H1 (cell line): ENCODE results near the gene DLK1. TPM values are rescaled to one million over a fixed set of nuclear protein-coding genes. Genes with fewer than 3 reads are reported as not detected.

Experiments
- CTCF ChIA-PET: fragments of 300-600 bp; sonication (Branson Sonifier 250); formaldehyde crosslinking; loops from one replicate; lab custom pipeline; 2021; ENCODE audit not compliant: partially characterized antibody; lab: Charles Lee
- POLR2A ChIA-PET: fragments of 300-600 bp; sonication (Branson Sonifier 250); formaldehyde crosslinking; loops from one replicate; lab custom pipeline; 2021; ENCODE audit warnings: inconsistent platforms; ENCODE audit not compliant: partially characterized antibody; lab: Charles Lee
- DNase-seq, 2 experiments: peaks; one replicate each; pipeline versions ENCODE4 v3.0.0 to v3.0.0-alpha.2; 2010 to 2022; ENCODE audit warnings: low spot score in 2 of 2, low read depth in 1 of 2, mixed read lengths in 1 of 2
- FAIRE-seq: peaks from 2 replicates; lab custom pipeline; 2011; peaks lifted over from hg19 to GRCh38; lab: Jason Lieb, UNC
- H2AFZ ChIP-seq: 2 replicates; pipeline ENCODE4 v1.8.1; 2012; ENCODE audit warnings: low read length, inconsistent platforms
- H2AK5ac ChIP-seq: 2 replicates; pipeline ENCODE4 v1.6.1; 2013; ENCODE audit warnings: low read depth, low read length
- H2BK120ac ChIP-seq: replicated peaks from 2 replicates; pipeline ENCODE3; 2013; ENCODE audit warnings: low read depth, low read length, inconsistent platforms
- H2BK12ac ChIP-seq: 2 replicates; pipeline ENCODE4 v1.6.1; 2013; ENCODE audit warnings: low read depth, low read length
- H2BK15ac ChIP-seq: 2 replicates; pipeline ENCODE4 v1.6.1; 2013; ENCODE audit warnings: low read length
- H2BK20ac ChIP-seq: 2 replicates; pipeline ENCODE4 v1.6.1; 2013; ENCODE audit warnings: low read length
- H2BK5ac ChIP-seq: 2 replicates; pipeline ENCODE4 v1.6.1; 2013; ENCODE audit warnings: low read depth, low read length
- H3K14ac ChIP-seq: 2 replicates; pipeline ENCODE4 v1.6.1; 2013; ENCODE audit warnings: inconsistent platforms; ENCODE audit not compliant: insufficient read length
- H3K18ac ChIP-seq: 2 replicates; pipeline ENCODE4 v1.6.1; 2013; ENCODE audit warnings: low read length; ENCODE audit errors: extremely low read depth
- H3K23ac ChIP-seq: 2 replicates; pipeline ENCODE4 v1.6.1; 2013; ENCODE audit warnings: inconsistent platforms; ENCODE audit not compliant: insufficient read length
- H3K23me2 ChIP-seq: 2 replicates; pipeline ENCODE4 v1.6.1; 2013; ENCODE audit warnings: low read depth, low read length
- H3K27ac ChIP-seq: 2 replicates; pipeline ENCODE4 v1.6.1; 2011; ENCODE audit warnings: low read depth, low read length, inconsistent platforms
- H3K27me3 ChIP-seq, 4 experiments: replicated peaks in 1 of 4; 1 replicate in 1 of 4; 2 replicates in 3 of 4; pipeline versions ENCODE4 v1.6.1 to v1.8.1; 2011 to 2013; ENCODE audit warnings: low read length in 3 of 4, mild to moderate bottlenecking in 3 of 4, inconsistent platforms in 2 of 4, mixed read lengths in 2 of 4, moderate library complexity in 1 of 4; ENCODE audit not compliant: control insufficient read depth in 3 of 4, insufficient read depth in 3 of 4; ENCODE audit errors: extremely low read depth in 1 of 4
- H3K36me3 ChIP-seq, 4 experiments: 2 replicates each; pipeline versions ENCODE4 v1.6.1 to v1.8.1; 2011 to 2013; ENCODE audit warnings: mild to moderate bottlenecking in 4 of 4, low read length in 3 of 4, moderate library complexity in 2 of 4, control low read depth in 1 of 4, inconsistent platforms in 1 of 4; ENCODE audit not compliant: insufficient read depth in 4 of 4, control insufficient read depth in 2 of 4
- H3K4ac ChIP-seq: replicated peaks from 2 replicates; pipeline ENCODE3; 2013; ENCODE audit warnings: low read length, low read depth, mixed read lengths, inconsistent platforms; ENCODE audit not compliant: insufficient read length
- H3K4me1 ChIP-seq, 4 experiments: replicated peaks in 1 of 4; 1 replicate in 1 of 4; 2 replicates in 3 of 4; pipeline versions ENCODE4 v1.6.1 to v1.8.1; 2011 to 2013; ENCODE audit warnings: low read length in 3 of 4, inconsistent platforms in 2 of 4, mixed read lengths in 1 of 4; ENCODE audit not compliant: insufficient read depth in 4 of 4, control insufficient read depth in 3 of 4
- H3K4me2 ChIP-seq, 2 experiments: 2 replicates each; pipeline versions ENCODE4 v1.6.1 to v1.8.1; 2011 to 2013; ENCODE audit warnings: low read depth in 2 of 2, low read length in 2 of 2, control low read depth in 1 of 2, inconsistent platforms in 1 of 2, mild to moderate bottlenecking in 1 of 2; ENCODE audit not compliant: insufficient read depth in 1 of 2
- H3K4me3 ChIP-seq, 4 experiments: fragments of 200-600, 300-600 bp in 1 of 4; sonication (generic), shearing (Covaris generic), sonication (Bioruptor Twin) in 1 of 4; 2 replicates each; pipeline versions ENCODE4 v1.5.1 to v1.8.1; 2011 to 2016; ENCODE audit warnings: low read length in 4 of 4, low read depth in 3 of 4, control low read depth in 2 of 4, inconsistent platforms in 2 of 4, mild to moderate bottlenecking in 2 of 4, mixed read lengths in 1 of 4, moderate library complexity in 1 of 4; ENCODE audit not compliant: insufficient read depth in 2 of 4; ENCODE audit errors: extremely low read depth in 1 of 4
- H3K56ac ChIP-seq: replicated peaks from 2 replicates; pipeline ENCODE3; 2013; ENCODE audit warnings: low read depth, mild to moderate bottlenecking, mixed read lengths, low read length, inconsistent platforms; ENCODE audit not compliant: insufficient read length
- H3K79me1 ChIP-seq: 2 replicates; pipeline ENCODE4 v1.6.1; 2013; ENCODE audit warnings: low read depth, low read length, control low read depth
- H3K79me2 ChIP-seq, 2 experiments: 2 replicates each; pipeline versions ENCODE4 v1.6.1 to v1.8.1; 2012 to 2013; ENCODE audit warnings: low read length in 2 of 2, mild to moderate bottlenecking in 2 of 2, inconsistent platforms in 1 of 2; ENCODE audit not compliant: insufficient read depth in 2 of 2, control insufficient read depth in 1 of 2
- H3K9ac ChIP-seq, 4 experiments: replicated peaks in 1 of 4; 1 replicate in 1 of 4; 2 replicates in 3 of 4; pipeline versions ENCODE4 v1.6.1 to v1.8.1; 2011 to 2013; ENCODE audit warnings: low read depth in 3 of 4, low read length in 3 of 4, control low read depth in 2 of 4, mild to moderate bottlenecking in 2 of 4, moderate library complexity in 2 of 4, inconsistent platforms in 1 of 4; ENCODE audit errors: extremely low read depth in 1 of 4
- H3K9me3 ChIP-seq, 2 experiments: 2 replicates each; pipeline versions ENCODE4 v1.6.1 to v1.8.1; 2012 to 2013; ENCODE audit warnings: mild to moderate bottlenecking in 2 of 2, moderate library complexity in 2 of 2, control low read depth in 1 of 2, inconsistent platforms in 1 of 2, low read depth in 1 of 2, low read length in 1 of 2, mixed read lengths in 1 of 2; ENCODE audit not compliant: insufficient read depth in 2 of 2
- H4K20me1 ChIP-seq, 2 experiments: replicated peaks in 1 of 2; 2 replicates each; pipeline versions ENCODE3 to v1.8.1; 2011 to 2013; ENCODE audit warnings: inconsistent platforms in 2 of 2, low read length in 2 of 2, mild to moderate bottlenecking in 1 of 2; ENCODE audit not compliant: insufficient read depth in 2 of 2, control insufficient read depth in 1 of 2
- H4K5ac ChIP-seq: 2 replicates; pipeline ENCODE4 v1.6.1; 2013; ENCODE audit warnings: low read length, low read depth, mixed read lengths, inconsistent platforms; ENCODE audit not compliant: insufficient read length
- H4K8ac ChIP-seq: 2 replicates; pipeline ENCODE4 v1.8.0; 2013; ENCODE audit warnings: mild to moderate bottlenecking, moderate library complexity, low read length, inconsistent platforms; ENCODE audit not compliant: insufficient read depth; ENCODE audit errors: extremely low read depth
- H4K91ac ChIP-seq: replicated peaks from 2 replicates; pipeline ENCODE3; 2013; ENCODE audit warnings: low read length, mixed read lengths, inconsistent platforms; ENCODE audit not compliant: insufficient read length
- ASH2L ChIP-seq: fragments of 200-600, 300-600 bp; sonication (generic); IDR thresholded peaks from one replicate; pipeline ENCODE4 v1.7.1; 2017; ENCODE audit warnings: low read length
- E2F6 ChIP-seq: IDR thresholded peaks from 2 replicates; pipeline ENCODE4 v1.6.1; 2012; ENCODE audit warnings: inconsistent platforms
- EP300 ChIP-seq, 2 experiments: IDR thresholded peaks; 1 replicate in 1 of 2; 2 replicates in 1 of 2; pipeline ENCODE4 v1.6.1; 2011 to 2012; ENCODE audit warnings: low read depth in 2 of 2, low read length in 2 of 2, mild to moderate bottlenecking in 2 of 2, borderline replicate concordance in 1 of 2, inconsistent platforms in 1 of 2, moderate library complexity in 1 of 2
- KDM4A ChIP-seq: IDR thresholded peaks from one replicate; pipeline ENCODE4 v1.7.1; 2012; ENCODE audit warnings: low read depth, mild to moderate bottlenecking, moderate library complexity, low read length, inconsistent platforms; ENCODE audit not compliant: severe bottlenecking
- MAX ChIP-seq: IDR thresholded peaks from 2 replicates; pipeline ENCODE4 v1.6.1; 2012; ENCODE audit warnings: inconsistent platforms
- POLR2A ChIP-seq, 2 experiments: IDR thresholded peaks; 1 replicate in 1 of 2; 2 replicates in 1 of 2; pipeline ENCODE4 v1.6.1; 2011; ENCODE audit warnings: low read depth in 2 of 2, low read length in 2 of 2, mild to moderate bottlenecking in 2 of 2; ENCODE audit errors: control extremely low read depth in 1 of 2
- WGBS, 2 experiments: shearing (Covaris generic) in 1 of 2; methylation state at CpG; one replicate each; pipeline versions ENCODE4 v1.1.6 to v1.1.7; 2013 to 2015; ENCODE audit warnings: low lambda C conversion rate in 2 of 2, mixed read lengths in 2 of 2, inconsistent platforms in 1 of 2, low coverage in 1 of 2, missing lambda C conversion rate in 1 of 2; ENCODE audit not compliant: insufficient replicate concordance in 2 of 2, insufficient coverage in 1 of 2, insufficient read length in 1 of 2; ENCODE audit errors: extremely low coverage in 1 of 2, missing lambda C conversion rate in 1 of 2; 5-methylcytosine and 5-hydroxymethylcytosine counted together
- long read RNA-seq, 2 experiments: library from RNA in 1 of 2; library from capped mRNA in 1 of 2; stranded (forward); transcript quantifications; one replicate each; pipeline ENCODE4 v2.0.0, GENCODE V29; 2021; ENCODE audit warnings: inconsistent platforms in 1 of 2
- polyA minus RNA-seq, 3 experiments: library from RNA; depleted of rRNA, polyadenylated mRNA; stranded (reverse); fragments of >200 nt; gene quantifications; 1 replicate in 2 of 3; 2 replicates in 1 of 3; pipeline ENCODE4 v1.2.3, GENCODE V29; 2011
- polyA plus RNA-seq, 7 experiments: library from polyadenylated mRNA; depleted of rRNA in 3 of 7; stranded (reverse) in 5 of 7; unstranded in 2 of 7; fragments of >200 nt in 5 of 7; fragments of 200-250 nt in 2 of 7; gene quantifications; 1 replicate in 5 of 7; 2 replicates in 1 of 7; 4 replicates in 1 of 7; pipeline versions ENCODE4 v1.2.1 to v1.2.3, GENCODE V29; 2011 to 2013; ENCODE audit warnings: missing spikeins in 2 of 7, mixed read lengths in 2 of 7
- total RNA-seq: library from RNA; stranded (reverse); fragmentation: NEBNext Ultra II Directional; extraction: Animal tissue kit (Norgen Biotek cat#: 25700); gene quantifications from 2 replicates; pipeline ENCODE4 v1.2.1, GENCODE V29; 2021

The DLK1 gene
- total RNA-seq = 0.42 and 1.3 TPM in 2 replicates
- polyA plus RNA-seq (2011; rRNA removed) = 2.4 and 7.1 TPM in 2 replicates
- polyA plus RNA-seq (2011; cell fraction: cytosol; rRNA removed) = 2.2 TPM
- 5.4 TPM for polyA plus RNA-seq (2011; cell fraction: nucleus; rRNA removed)
- 2.2 to 3.6 TPM (median 3.3 TPM) in 4 replicates for polyA plus RNA-seq (2012, experiment 1 of 2)
- polyA plus RNA-seq (2012, experiment 2 of 2) = 3.7 TPM
- polyA plus RNA-seq (2013, experiment 1 of 2) = 0.93 TPM
- 0.98 TPM for polyA plus RNA-seq (2013, experiment 2 of 2)
- 0.51 and 1.1 TPM in 2 replicates for polyA minus RNA-seq (2011; rRNA and poly(A)+ RNA removed)
- polyA minus RNA-seq (2011; cell fraction: cytosol; rRNA and poly(A)+ RNA removed) = 2.1 TPM
- polyA minus RNA-seq (2011; cell fraction: nucleus; rRNA and poly(A)+ RNA removed) = 0.80 TPM
- long read RNA-seq, experiment 1 = 0 reads
- long read RNA-seq, experiment 2 = 0 reads

DNA sequence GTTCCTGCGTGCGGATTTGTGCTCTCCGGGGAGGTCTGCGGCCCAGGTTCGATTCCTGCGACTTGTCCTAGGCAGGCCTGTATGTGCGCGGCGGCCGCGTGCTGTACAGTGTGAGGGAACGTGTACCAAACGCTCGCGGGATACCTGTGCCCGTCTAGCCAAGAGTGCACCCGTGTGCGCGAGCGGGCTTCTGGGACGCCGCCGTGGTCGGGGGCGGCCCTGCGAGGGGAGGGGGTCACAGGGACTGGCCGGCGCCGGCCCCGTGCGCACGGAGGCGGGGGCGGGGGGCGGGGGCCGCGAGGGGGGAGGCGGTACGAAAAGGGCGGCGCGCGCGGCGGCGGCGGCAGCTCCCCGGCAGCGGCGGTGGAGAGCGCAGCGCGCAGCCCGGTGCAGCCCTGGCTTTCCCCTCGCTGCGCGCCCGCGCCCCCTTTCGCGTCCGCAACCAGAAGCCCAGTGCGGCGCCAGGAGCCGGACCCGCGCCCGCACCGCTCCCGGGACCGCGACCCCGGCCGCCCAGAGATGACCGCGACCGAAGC lies at the start of gene DLK1:
TSS of gene DLK1 (plus strand) at position 343 of the 536 bp plus-strand sequence. CDS start at position 520, 177 bp downstream.
- H4K91ac ChIP-seq = no peak within 1 kb of the TSS
- no peak within 1 kb of the TSS for H3K27ac ChIP-seq
- peak within 1 kb of the TSS; percentile 60 to 70 for H3K4me2 ChIP-seq
- no peak within 1 kb of the TSS; the same call in 1 of the 2 replicates for H2BK5ac ChIP-seq
- no peaks in the 10 kb centered on the region for H3K79me2 ChIP-seq
- peak; percentile 95 for TF ChIP-seq MAX
- TF ChIP-seq E2F6 = peak; percentile 88
- TF ChIP-seq EP300 (IDR thresholded peaks at IDR 0.05; ENCODE audit: borderline replicate concordance in 1 of 2, low read depth in 2 of 2, low read length in 2 of 2) = no peak
- TF ChIP-seq ASH2L = peak; percentile 22
- TF ChIP-seq KDM4A = peak; percentile 28
- no peak for TF ChIP-seq POLR2A (IDR thresholded peaks at IDR 0.05; ENCODE audit: control extremely low read depth in 1 of 2, low read depth in 2 of 2, low read length in 2 of 2)
- TF ChIP-seq, all 59 proteins: peak for 4
- Histone ChIP-seq H3K23me2 (peaks cover 2% of the 10 kb centered on the region; the same call in 1 of the 2 replicates), H2BK120ac (no peak within 1 kb of the TSS), H4K5ac (no peak within 1 kb of the TSS), H3K4me1 (peaks cover 0 to 19% (median 10%) of the 10 kb centered on the region in 4 experiments; a peak in 6 of 7 replicates), H3K18ac (no peak within 1 kb of the TSS; the same call in none of the 2 replicates), H3K4me3 (peak within 1 kb of the TSS; percentile 5 to 67 (median 43)), H3K9me3 (peaks cover 0 to 5% of the 10 kb centered on the region in 2 experiments; a peak in 1 of 4 replicates), H2BK12ac (peak within 1 kb of the TSS; percentile 39; the same call in 1 of the 2 replicates), H2BK15ac (0 out of 2 replicates have a peak within 1 kb of the TSS, but pooled peaks have one; percentile 72), H2AFZ (no peak within 1 kb of the TSS), H3K9ac (no peak within 1 kb of the TSS; a peak in 2 of 7 replicates), H4K20me1 (peaks cover 0 to 3% of the 10 kb centered on the region in 2 experiments), H4K8ac (no peak within 1 kb of the TSS), H3K23ac (no peak within 1 kb of the TSS), H2BK20ac (peak within 1 kb of the TSS; percentile 32; the same call in 1 of the 2 replicates), H3K4ac (peak within 1 kb of the TSS; percentile 20), H3K36me3 (peaks cover 0 to 3% (median 0%) of the 10 kb centered on the region in 4 experiments; a peak in 1 of 8 replicates), H3K56ac (no peak within 1 kb of the TSS), H3K14ac (no peak within 1 kb of the TSS), H3K27me3 (peaks cover 24 to 54% (median 48%) of the 10 kb centered on the region in 4 experiments), H2AK5ac (peak within 1 kb of the TSS; percentile 80; the same call in 1 of the 2 replicates), H3K79me1 (no peaks in the 10 kb centered on the region)
- CTCF ChIA-PET = no interaction called here
- 13% methylated on average over 27 of the region's 77 CpGs; no CpG with 5 or more reads in 1 of the 2 experiments for WGBS, 2 experiments
- FAIRE-seq (no peak), DNase-seq (no peak)
- POLR2A ChIA-PET = no interaction called here
